AG09319 (cell line): ENCODE measurements around the gene CLSTN1.

Source experiments
- DNase-seq: peaks from one replicate; pipeline ENCODE4 v3.0.0-alpha.2; 2010; ENCODE audit warnings: low read depth; ENCODE audit errors: extremely low read depth
- CTCF ChIP-seq: IDR thresholded peaks from 2 replicates; pipeline ENCODE4 v1.5.1; 2011; ENCODE audit warnings: low read depth, mild to moderate bottlenecking, inconsistent platforms, low read length, moderate library complexity

CLSTN1 gene

DNA sequence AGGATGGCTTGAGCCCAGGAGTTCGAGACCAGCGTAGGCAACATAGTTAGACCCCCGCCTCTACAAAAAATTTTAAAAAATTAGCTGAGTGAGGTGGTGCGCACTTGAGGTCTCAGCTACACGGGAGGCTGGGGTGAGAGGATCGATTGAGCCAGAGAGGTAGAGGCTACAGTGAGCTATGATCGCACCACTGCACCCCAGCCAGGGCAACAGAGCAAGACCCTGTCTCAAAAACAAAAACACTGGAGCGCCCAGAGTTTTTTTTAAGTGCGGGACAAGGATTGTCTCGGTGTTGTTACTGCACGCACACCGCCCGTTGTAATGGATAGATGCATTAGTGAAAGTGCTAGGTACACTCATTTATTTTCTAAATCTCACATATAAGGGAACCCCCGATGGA, 135.2 kb downstream of the CLSTN1 start:
- no peak for TF ChIP-seq CTCF
- DNase-seq = no peak

- no peak for DNase-seq
- no peak for TF ChIP-seq CTCF
These were observed 135.7 kb downstream of the CLSTN1 start for GRCh38 chr1:9687874-9688582.

GRCh38 chr1:9687120-9687873, 136.5 kb downstream of the CLSTN1 start:
- DNase-seq = no peak
- TF ChIP-seq CTCF = no peak; the same call in 1 of the 2 replicates

DNA sequence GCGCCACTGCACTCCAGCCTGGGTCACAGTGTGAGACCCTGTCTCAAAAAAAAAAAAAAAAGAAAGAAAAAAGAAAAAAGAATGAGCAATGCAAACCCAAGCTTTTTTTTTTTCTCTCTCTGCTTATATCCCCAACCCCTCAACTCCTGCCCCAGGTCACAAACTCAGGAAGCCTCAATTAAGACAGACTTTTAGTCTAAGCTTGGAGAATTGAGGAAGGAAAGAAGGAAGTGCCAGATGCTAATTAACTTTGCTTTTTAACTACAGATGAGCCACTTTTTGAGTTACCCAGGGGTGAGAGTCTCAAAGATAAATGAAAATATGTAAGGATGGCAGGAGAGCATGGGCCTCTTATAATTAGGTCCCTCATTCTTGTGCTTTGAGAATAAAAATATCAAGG, 139.0 kb downstream of the CLSTN1 start:
- no peak for DNase-seq
- no peak for TF ChIP-seq CTCF

- DNase-seq = no peak
- TF ChIP-seq CTCF = no peak
These were observed 142.9 kb downstream of the CLSTN1 start for GRCh38 chr1:9680828-9681227.

- no peak for TF ChIP-seq CTCF
- no peak for DNase-seq
These were observed 143.7 kb downstream of the CLSTN1 start for GRCh38 chr1:9680091-9680490.
